SJCRH30 (cell line): Measurements from ENCODE around the gene PSMC5. TPM values are rescaled to one million over a fixed set of nuclear protein-coding genes. Genes with fewer than 3 reads are reported as not detected.
"Not testable (repeated sequence)": the region's sequence is repeated elsewhere in the genome, so short reads cannot be mapped to it uniquely, and the experiment has no call there.

Source experiments
- DNase-seq, 2 experiments: peaks; one replicate each; pipeline ENCODE4 v3.0.0-alpha.2; 2015 to 2020
- H3K27ac ChIP-seq: fragments of 250-450 bp; sonication (Bioruptor Pico); 2 replicates; pipeline ENCODE4 v1.5.1; 2020; ENCODE audit warnings: mild to moderate bottlenecking, moderate library complexity
- H3K27me3 ChIP-seq: fragments of 250-450 bp; sonication (Bioruptor Pico); 2 replicates; pipeline ENCODE4 v1.5.1; 2020; ENCODE audit warnings: mild to moderate bottlenecking, moderate library complexity
- H3K36me3 ChIP-seq: fragments of 250-450 bp; sonication (Bioruptor Pico); 2 replicates; pipeline ENCODE4 v1.5.1; 2020; ENCODE audit warnings: mild to moderate bottlenecking, moderate library complexity
- H3K4me1 ChIP-seq: fragments of 250-450 bp; sonication (Bioruptor Pico); 2 replicates; pipeline ENCODE4 v1.5.1; 2020; ENCODE audit warnings: mild to moderate bottlenecking, moderate library complexity
- H3K4me3 ChIP-seq: fragments of 250-450 bp; sonication (Bioruptor Pico); 2 replicates; pipeline ENCODE4 v1.5.1; 2020; ENCODE audit warnings: mild to moderate bottlenecking, moderate library complexity
- H3K9me3 ChIP-seq: fragments of 250-450 bp; sonication (Bioruptor Pico); replicated peaks from 2 replicates; pipeline ENCODE4 v1.5.1; 2020; ENCODE audit warnings: mild to moderate bottlenecking, moderate library complexity
- total RNA-seq: library from RNA; depleted of rRNA; stranded (reverse); fragments of >200 nt; shearing (Covaris generic); gene quantifications from 2 replicates; pipeline ENCODE4 v1.2.3, GENCODE V29; 2014; rRNA removed

PSMC5 gene
- total RNA-seq = 52.7 and 64.8 TPM in 2 replicates

DNA sequence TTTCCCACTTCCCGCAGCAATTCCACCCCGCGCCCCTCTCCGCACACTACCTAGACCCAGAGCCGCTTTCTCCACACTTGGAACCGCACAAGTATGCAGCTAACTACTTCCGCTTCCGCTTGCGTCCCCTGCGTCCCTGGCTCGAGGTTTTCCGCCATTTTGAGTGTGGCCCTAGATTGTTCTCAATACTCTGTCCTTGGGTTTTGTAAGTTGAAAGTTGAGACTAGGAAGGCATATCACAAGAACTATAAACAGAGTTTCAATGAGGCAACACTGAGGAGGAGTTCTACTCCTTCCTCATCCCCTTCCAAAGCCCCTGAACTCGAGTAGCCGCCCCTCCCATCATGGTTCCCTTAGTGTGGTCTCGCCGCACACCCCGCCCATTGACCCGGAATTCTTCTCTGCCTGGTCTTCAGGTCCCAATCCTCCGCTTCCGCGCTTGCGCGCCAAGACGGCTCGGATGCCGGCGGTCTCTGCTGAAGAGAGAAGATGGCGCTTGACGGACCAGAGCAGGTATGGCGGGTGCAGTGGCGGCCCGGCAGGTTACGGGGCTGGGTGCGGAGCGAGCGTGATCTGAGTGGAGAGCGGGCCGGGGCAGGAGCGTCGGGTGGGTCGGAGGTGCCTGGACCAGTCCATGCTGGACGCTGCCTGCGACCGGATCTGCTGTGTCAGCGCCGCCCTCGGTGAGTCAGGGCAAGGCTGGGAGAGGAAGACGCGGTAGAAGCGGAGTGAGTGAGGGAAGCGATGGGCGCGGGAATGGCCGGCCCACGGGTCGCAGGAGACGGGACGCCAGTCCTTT, at the start of gene PSMC5, which contains the start of gene FTSJ3:
PSMC5 (plus strand) TSS at position 430 of the 799 bp plus-strand sequence; CDS start at position 490, 60 bp downstream.
FTSJ3 (minus strand) TSS at position 662 of the 799 bp plus-strand sequence. CDS start 761 bp downstream, outside the sequence.
- H3K4me3 ChIP-seq = peak within 1 kb of the TSS; percentile 94
- peak; percentile 96 for DNase-seq
- H3K27ac ChIP-seq = peak within 1 kb of the TSS; percentile 96
- H3K36me3 ChIP-seq = peaks cover 52% of the 10 kb centered on the region
- no peaks in the 10 kb centered on the region for H3K9me3 ChIP-seq
- H3K27me3 ChIP-seq = no peaks in the 10 kb centered on the region
- peaks cover 4% of the 10 kb centered on the region; the same call in 1 of the 2 replicates for H3K4me1 ChIP-seq

DNA sequence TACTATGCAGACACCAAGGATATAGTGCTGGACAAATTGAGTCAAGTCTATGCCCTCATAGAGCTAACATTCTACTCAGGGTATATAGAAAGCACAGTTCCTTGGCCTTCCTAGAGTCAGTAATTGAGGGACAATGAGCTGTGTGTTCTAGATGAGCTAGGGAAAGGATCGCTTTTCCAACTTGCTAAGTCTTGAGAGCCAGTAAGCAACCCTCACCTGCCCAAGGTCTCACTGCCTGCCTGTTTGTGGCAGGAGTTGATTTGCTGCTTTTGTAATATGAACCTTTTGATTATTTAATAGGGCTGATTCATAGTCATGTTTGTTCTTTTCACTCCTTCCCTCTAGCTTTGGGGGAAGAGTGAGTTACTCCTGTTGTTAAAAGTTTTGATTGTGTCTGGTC, 46.7 kb upstream of the PSMC5 start:
- no peaks in the 10 kb centered on the region for H3K4me1 ChIP-seq
- H3K27ac ChIP-seq = no peak overlapping the region
- no peaks in the 10 kb centered on the region for H3K9me3 ChIP-seq
- DNase-seq = peak; percentile 4 to 32
- no peaks in the 10 kb centered on the region for H3K27me3 ChIP-seq
- no peak overlapping the region for H3K4me3 ChIP-seq
- H3K36me3 ChIP-seq = peaks cover 38% of the 10 kb centered on the region

DNA sequence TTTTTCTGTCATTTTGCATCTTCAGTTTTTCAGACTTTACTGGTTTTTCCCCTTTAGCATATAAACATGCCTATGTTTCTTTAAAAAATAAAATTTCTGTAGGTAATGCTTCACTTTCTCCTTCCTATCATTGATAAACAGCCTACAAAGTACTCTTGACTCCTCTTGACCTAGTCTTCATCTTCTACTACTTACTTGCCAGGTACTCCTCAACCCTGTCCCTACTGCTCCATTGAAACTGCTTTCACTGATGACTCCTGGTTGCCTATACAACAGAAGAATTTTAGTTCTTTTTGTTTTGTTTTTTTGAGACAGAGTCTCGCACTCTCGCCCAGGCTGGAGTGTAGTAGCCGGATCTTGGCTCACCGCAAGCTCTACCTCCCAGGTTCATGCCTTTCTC, 46.3 kb upstream of the PSMC5 start:
- Histone ChIP-seq H3K9me3 (no peaks in the 10 kb centered on the region), H3K4me1 (no peaks in the 10 kb centered on the region), H3K27me3 (no peaks in the 10 kb centered on the region), H3K36me3 (peaks cover 37% of the 10 kb centered on the region), H3K27ac (no peak overlapping the region), H3K4me3 (no peak overlapping the region)
- no peak for DNase-seq

DNA sequence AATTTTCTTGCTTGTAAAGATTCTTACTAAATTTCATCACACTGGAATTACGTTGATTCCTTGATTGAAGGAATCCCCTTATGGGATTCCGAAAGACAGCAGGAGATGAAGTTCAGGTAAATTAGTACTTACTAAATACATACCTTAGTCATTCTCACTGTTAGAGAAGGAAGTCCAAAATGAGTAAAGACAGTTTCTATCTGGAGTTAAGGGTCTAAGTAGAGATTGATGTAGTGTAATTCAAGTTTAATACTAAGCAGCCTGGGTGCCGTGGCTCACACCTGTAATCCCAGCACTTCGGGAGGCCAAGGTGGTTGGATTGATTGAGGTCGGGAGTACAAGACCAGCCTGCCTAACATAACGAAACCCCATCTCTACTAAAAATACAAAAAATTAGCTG, 43.7 kb upstream of the PSMC5 start:
- DNase-seq = no peak
- Histone ChIP-seq H3K9me3 (no peaks in the 10 kb centered on the region), H3K4me1 (no peaks in the 10 kb centered on the region), H3K36me3 (peaks cover 43% of the 10 kb centered on the region), H3K27ac (no peak overlapping the region), H3K27me3 (no peaks in the 10 kb centered on the region), H3K4me3 (no peak overlapping the region)

DNA sequence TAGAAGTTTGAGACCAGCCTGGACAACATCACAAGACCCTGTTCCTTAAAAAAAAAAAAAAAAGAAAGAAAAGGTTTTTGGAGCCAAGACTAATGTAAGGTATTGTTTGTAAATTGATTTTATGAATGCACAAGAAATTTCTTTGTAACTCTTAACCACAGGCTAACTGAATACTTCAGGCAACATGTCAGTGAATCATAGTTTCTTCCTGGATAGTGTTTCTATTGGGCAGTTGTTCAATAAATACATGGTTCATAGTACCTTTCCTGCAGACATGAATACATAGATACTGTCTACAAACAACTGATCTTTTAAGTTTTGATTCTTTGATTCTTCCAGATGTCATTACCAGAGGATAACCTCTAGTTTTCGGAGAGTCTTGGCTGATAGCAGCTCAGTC, 41.7 kb upstream of the PSMC5 start:
- H3K27ac ChIP-seq = no peak overlapping the region
- H3K36me3 ChIP-seq = peaks cover 55% of the 10 kb centered on the region

DNA sequence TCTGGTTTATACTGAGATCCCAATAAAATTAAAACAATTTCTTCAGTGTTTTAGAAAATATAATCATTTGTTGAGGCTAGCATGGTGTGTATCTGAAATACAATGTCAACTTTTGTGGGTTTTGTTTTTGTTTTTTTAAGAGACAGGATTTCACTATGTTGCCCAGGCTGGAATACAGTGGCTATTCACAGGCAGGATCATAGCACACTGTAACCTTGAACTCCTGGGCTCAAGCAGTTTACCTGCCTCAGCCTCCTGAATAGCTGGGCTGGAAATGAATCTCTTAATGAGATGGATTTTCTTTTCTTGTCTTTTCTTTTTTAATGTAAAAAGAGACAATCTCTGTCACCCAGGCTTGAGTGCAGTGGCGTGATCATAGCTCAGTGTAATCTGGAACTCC, 41.1 kb upstream of the PSMC5 start:
- Histone ChIP-seq H3K27ac (no peak overlapping the region), H3K4me1 (no peaks in the 10 kb centered on the region), H3K9me3 (no peaks in the 10 kb centered on the region), H3K27me3 (no peaks in the 10 kb centered on the region), H3K36me3 (peaks cover 58% of the 10 kb centered on the region), H3K4me3 (no peak overlapping the region)
- no peak for DNase-seq

More for the DNA sequence above, 41.7 kb upstream of the PSMC5 start:
- H3K9me3 ChIP-seq = no peaks in the 10 kb centered on the region
- no peaks in the 10 kb centered on the region for H3K4me1 ChIP-seq
- no peak for DNase-seq
- no peak overlapping the region for H3K4me3 ChIP-seq
- no peaks in the 10 kb centered on the region for H3K27me3 ChIP-seq

DNA sequence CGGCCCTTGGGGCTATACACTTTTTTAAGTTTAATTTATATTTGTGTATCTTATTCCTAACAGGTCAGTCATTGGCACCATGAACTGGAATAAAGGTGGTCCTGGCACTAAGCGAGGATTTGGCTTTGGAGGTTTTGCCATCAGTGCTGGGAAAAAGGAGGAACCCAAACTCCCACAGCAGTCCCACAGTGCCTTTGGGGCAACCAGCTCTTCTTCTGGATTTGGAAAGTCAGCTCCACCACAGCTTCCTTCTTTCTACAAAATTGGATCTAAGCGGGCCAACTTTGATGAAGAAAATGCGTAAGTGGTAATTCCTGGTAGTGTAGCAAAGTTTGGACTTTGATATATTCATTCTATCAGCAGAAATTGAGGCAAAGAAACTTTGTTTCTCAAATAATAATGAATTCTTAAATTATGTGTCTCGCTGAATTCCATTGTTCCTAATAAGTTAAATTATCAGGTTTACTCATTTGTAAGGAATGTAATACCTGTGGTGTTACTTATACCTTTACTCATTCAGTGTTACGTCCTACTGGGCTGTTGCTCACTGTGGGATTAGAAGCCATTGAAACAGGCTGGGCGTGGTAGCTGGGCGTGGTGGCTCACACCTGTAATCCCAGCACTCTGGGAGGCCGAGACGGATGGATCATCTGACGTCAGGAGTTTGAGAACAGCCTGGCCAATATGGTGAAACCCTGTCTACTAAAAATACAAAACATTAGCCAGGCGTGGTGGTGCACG, 40.1 kb upstream of the PSMC5 start:
- no peaks in the 10 kb centered on the region for H3K27me3 ChIP-seq
- no peak overlapping the region for H3K27ac ChIP-seq
- H3K4me1 ChIP-seq = no peaks in the 10 kb centered on the region
- H3K4me3 ChIP-seq = no peak overlapping the region
- no peaks in the 10 kb centered on the region for H3K9me3 ChIP-seq
- peaks cover 65% of the 10 kb centered on the region for H3K36me3 ChIP-seq
- DNase-seq = no peak

DNA sequence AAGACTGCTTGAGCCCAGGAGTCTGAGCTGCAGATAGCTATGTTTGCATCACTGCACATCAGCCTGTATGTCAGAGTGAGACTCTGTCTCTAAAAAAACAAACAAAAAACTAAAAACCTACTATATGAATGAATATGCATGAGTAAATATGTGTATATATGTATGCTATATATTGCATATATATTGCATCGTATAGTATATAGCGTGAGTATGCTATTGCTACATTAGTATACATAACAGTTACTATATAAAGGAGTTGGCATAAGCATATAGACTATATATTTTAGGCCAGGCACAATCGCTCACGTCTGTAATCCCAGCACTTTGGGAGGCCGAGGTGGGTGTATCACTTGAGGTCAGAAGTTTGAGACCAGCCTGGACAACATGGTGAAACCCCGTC, 37.2 kb upstream of the PSMC5 start:
- no peak for DNase-seq
- Histone ChIP-seq H3K27ac (no peak overlapping the region), H3K9me3 (no peaks in the 10 kb centered on the region), H3K27me3 (no peaks in the 10 kb centered on the region), H3K4me3 (no peak overlapping the region), H3K4me1 (no peaks in the 10 kb centered on the region), H3K36me3 (peaks cover 68% of the 10 kb centered on the region)

DNA sequence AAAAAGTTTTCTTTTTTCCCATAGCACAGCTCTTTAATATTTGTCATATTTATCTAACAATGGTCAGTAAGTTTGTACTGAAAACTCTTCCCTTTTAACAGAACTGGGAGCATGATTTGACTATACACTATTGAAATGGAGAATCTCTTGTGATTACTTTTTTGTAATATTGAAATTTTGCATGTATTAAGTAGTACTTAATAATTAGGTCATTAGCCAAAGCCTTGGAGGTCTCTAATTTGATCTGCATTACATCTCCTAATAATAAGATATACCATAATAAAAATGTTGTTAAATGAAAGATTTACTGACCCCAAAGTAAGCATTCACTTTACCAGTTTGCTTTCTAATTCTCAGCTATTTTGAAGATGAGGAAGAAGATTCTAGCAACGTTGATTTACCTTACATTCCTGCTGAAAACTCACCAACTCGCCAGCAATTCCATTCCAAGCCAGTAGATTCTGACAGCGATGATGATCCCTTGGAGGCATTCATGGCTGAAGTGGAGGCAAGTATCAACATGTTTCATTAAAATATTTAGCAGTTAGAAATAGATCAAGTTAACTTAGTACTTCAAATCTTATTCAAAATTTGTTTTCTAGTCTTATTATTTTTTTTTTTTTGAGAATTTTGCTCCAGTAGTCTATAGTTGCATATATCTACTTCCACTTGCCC, 35.0 kb upstream of the PSMC5 start:
- Histone ChIP-seq H3K4me3 (no peak overlapping the region), H3K9me3 (no peaks in the 10 kb centered on the region), H3K27ac (no peak overlapping the region), H3K27me3 (no peaks in the 10 kb centered on the region), H3K4me1 (no peaks in the 10 kb centered on the region), H3K36me3 (peaks cover 73% of the 10 kb centered on the region)
- DNase-seq = no peak

DNA sequence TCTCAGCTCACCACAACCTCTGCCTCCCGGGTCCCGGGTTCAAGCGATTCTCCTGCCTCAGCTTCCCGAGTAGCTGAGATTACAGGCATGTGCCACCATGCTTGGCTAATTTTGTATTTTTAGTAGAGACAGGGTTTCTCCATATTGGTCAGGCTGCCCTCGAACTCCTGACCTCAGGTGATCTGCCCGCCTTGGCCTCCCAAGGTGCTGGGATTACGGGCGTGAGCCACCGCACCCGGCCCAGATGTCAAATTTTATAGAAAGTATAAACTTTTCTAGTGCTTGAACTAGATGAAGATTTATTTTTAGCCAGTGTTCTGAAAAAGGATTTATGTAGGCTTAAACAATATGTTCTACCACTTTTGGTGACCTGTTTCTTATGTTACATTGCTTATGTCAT, 30.9 kb upstream of the PSMC5 start:
- H3K27ac ChIP-seq, DNase-seq, H3K9me3 ChIP-seq, H3K27me3 ChIP-seq, H3K4me3 ChIP-seq, H3K4me1 ChIP-seq: not testable (repeated sequence)
- H3K36me3 ChIP-seq = peaks cover 84% of the 10 kb centered on the region

DNA sequence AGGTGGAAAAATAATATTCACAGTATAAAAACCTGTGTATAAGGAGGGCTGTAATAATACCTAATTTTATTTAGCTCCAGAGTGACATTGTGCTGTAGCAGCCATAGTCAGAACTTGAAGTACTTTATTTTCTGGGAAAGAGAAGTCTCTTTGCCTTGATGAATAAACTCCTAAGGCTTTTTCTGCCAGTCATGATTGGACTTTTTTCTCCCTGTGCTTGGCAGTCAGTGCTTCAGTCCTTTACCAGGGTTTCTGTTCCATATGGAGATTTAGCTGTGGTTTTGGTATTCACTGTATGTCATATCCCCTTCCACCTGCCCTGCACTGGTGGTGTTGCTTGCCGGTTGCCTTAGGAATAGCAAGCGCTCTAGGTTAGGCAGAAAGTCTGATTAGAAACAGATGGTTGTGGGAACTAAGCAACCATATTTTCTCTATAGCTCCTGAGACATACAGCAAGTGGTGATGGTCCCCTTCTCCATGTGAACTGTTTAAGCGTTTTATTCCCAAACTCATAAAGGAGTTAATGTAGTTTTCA, 28.6 kb upstream of the PSMC5 start:
- Histone ChIP-seq H3K36me3 (peaks cover 82% of the 10 kb centered on the region), H3K4me3 (no peak overlapping the region), H3K27me3 (no peaks in the 10 kb centered on the region), H3K27ac (no peak overlapping the region), H3K9me3 (no peaks in the 10 kb centered on the region), H3K4me1 (no peaks in the 10 kb centered on the region)
- DNase-seq = no peak

DNA sequence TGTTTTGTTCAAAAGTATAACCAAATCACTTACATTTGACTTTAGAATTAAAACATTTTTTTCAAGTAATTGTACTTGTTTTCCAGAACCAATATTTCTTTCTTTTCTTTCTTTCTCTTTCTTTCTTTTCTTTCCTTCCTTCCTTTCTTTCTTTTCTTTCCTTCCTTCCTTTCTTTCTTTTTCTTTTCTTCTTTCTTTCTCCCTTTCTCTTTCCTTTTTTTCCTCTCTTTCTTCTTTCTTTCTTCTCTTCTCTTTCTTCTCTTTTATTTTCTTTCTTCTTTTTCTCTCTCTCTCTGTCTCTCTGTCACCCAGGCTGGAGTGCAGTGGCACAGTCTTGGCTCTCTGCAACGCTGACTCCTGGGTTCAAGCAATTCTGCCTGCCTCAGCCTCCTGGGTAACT, 26.4 kb upstream of the PSMC5 start:
- no peaks in the 10 kb centered on the region for H3K4me1 ChIP-seq
- no peaks in the 10 kb centered on the region for H3K9me3 ChIP-seq
- no peaks in the 10 kb centered on the region for H3K27me3 ChIP-seq
- no peak for DNase-seq
- no peak overlapping the region for H3K27ac ChIP-seq
- H3K36me3 ChIP-seq = peaks cover 89% of the 10 kb centered on the region
- H3K4me3 ChIP-seq = no peak overlapping the region

DNA sequence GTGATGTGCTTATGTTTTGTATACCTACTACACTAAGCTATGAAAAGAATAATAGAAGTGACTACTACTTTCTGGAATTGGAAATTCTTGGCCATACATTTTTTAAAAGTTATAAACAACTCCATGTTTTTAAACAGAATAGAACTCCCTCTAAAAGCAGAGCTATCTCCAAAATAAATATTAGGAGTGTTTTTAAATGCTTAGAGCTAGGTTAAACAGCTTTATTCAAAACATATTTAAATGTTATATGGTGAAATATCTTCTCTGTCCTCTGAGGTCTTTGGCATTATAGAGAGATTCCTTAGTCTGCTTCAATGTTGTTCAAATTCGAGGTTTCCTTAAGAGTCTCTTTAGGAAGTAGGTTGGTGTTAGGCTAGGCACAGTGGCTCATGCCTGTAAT, 22.9 kb upstream of the PSMC5 start:
- Histone ChIP-seq H3K9me3 (no peaks in the 10 kb centered on the region), H3K36me3 (peaks cover 93% of the 10 kb centered on the region), H3K4me3 (no peak overlapping the region), H3K27me3 (no peaks in the 10 kb centered on the region), H3K4me1 (no peaks in the 10 kb centered on the region), H3K27ac (no peak overlapping the region)
- no peak for DNase-seq

DNA sequence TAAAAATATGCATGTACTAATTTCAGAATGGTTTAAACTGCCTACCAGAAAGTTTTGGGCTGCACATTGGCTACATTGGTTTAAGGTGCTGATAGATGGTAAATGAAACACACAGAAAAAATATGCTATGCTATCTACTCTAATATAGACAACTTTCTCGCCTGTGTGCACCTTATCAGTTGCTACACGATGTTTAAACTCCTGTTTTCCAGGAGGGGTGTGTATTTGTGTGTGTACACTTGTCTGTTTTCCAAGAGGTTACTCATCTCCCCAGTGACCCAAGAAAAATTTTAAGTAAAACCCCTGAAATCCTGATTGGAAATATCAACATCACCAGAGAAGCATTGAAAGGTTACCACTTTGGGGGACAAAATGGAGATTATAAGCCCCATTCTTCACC, 21.6 kb upstream of the PSMC5 start:
- Histone ChIP-seq H3K4me3 (no peak overlapping the region), H3K27me3 (no peaks in the 10 kb centered on the region), H3K27ac (no peak overlapping the region), H3K9me3 (no peaks in the 10 kb centered on the region), H3K4me1 (no peaks in the 10 kb centered on the region), H3K36me3 (peaks cover 90% of the 10 kb centered on the region)
- DNase-seq = no peak

DNA sequence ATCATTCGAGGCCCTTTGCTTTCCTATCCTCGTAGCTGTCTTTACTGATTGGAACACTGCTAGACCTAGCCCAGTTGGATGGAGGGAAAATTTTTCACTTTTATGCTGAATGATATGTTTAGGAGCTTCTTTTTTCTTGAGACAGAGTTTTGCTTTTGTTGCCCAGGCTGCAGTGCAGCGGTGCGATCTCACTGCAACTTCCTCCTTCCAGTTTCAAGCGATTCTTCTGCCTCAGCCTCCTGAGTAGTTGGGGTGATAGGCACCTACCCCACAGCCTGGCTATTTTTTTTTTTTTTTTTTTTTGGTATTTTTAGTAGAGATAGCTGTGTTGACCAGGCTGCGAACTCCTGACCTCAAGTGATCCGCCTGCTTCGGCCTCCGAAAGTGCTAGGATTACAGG, 17.3 kb upstream of the PSMC5 start:
- Histone ChIP-seq H3K4me3 (no peak overlapping the region), H3K4me1 (no peaks in the 10 kb centered on the region), H3K27ac (no peak overlapping the region), H3K27me3 (no peaks in the 10 kb centered on the region), H3K36me3 (peaks cover 89% of the 10 kb centered on the region), H3K9me3 (no peaks in the 10 kb centered on the region)
- DNase-seq = no peak
